BLaER1 (cell line): ENCODE measurements around the gene KHDRBS1.

Experiments used
- H3K27ac ChIP-seq: shearing (Covaris generic); formaldehyde crosslinking; 2 replicates; pipeline ENCODE4 v1.8.1; 2022
- H3K27me3 ChIP-seq: shearing (Covaris generic); formaldehyde crosslinking; 2 replicates; pipeline ENCODE4 v1.8.1; 2022
- H3K36me3 ChIP-seq: shearing (Covaris generic); formaldehyde crosslinking; 2 replicates; pipeline ENCODE4 v1.8.1; 2022
- H3K4me1 ChIP-seq: shearing (Covaris generic); formaldehyde crosslinking; 2 replicates; pipeline ENCODE4 v1.8.1; 2022
- H3K4me2 ChIP-seq: shearing (Covaris generic); formaldehyde crosslinking; 2 replicates; pipeline ENCODE4 v1.8.1; 2022
- H3K4me3 ChIP-seq: shearing (Covaris generic); formaldehyde crosslinking; 2 replicates; pipeline ENCODE4 v1.8.1; 2022
- H3K9ac ChIP-seq: shearing (Covaris generic); formaldehyde crosslinking; 2 replicates; pipeline ENCODE4 v1.8.1; 2022
- H3K9me3 ChIP-seq: shearing (Covaris generic); formaldehyde crosslinking; 2 replicates; pipeline ENCODE4 v1.8.1; 2022
- H4K20me1 ChIP-seq: shearing (Covaris generic); formaldehyde crosslinking; 2 replicates; pipeline ENCODE4 v1.8.1; 2022
- Cebpa-rat ChIP-seq: shearing (Covaris generic); IDR thresholded peaks from 2 replicates; pipeline ENCODE4 v1.8.1; 2022

Gene KHDRBS1

GRCh38 chr1:32031578-32032274, 18.1 kb downstream of the KHDRBS1 start:
- Histone ChIP-seq H3K4me3 (no peak overlapping the region), H4K20me1 (peaks cover 100% of the 10 kb centered on the region), H3K9me3 (no peaks in the 10 kb centered on the region), H3K27me3 (no peaks in the 10 kb centered on the region), H3K4me2 (no peak overlapping the region), H3K4me1 (peaks cover 30% of the 10 kb centered on the region), H3K9ac (no peak overlapping the region), H3K36me3 (peaks cover 34% of the 10 kb centered on the region), H3K27ac (no peak overlapping the region)
- TF ChIP-seq Cebpa-rat, result no peak

- Histone ChIP-seq H3K9ac (no peak overlapping the region), H3K9me3 (no peaks in the 10 kb centered on the region), H3K27ac (no peak overlapping the region), H3K4me1 (peaks cover 25% of the 10 kb centered on the region), H3K4me2 (no peak overlapping the region), H4K20me1 (peaks cover 100% of the 10 kb centered on the region), H3K27me3 (no peaks in the 10 kb centered on the region), H3K4me3 (no peak overlapping the region), H3K36me3 (peaks cover 29% of the 10 kb centered on the region)
- TF ChIP-seq Cebpa-rat, result no peak
Measured at GRCh38 chr1:32032275-32032615, 18.6 kb downstream of the KHDRBS1 start.

- Histone ChIP-seq H4K20me1 (peaks cover 100% of the 10 kb centered on the region), H3K36me3 (peaks cover 3% of the 10 kb centered on the region), H3K4me3 (no peak overlapping the region), H3K4me2 (no peak overlapping the region), H3K27me3 (no peaks in the 10 kb centered on the region), H3K27ac (no peak overlapping the region), H3K4me1 (peaks cover 10% of the 10 kb centered on the region; the same call in 1 of the 2 replicates), H3K9ac (no peak overlapping the region), H3K9me3 (no peaks in the 10 kb centered on the region)
- TF ChIP-seq Cebpa-rat, result no peak
Measured at GRCh38 chr1:32035119-32035518, 21.5 kb downstream of the KHDRBS1 start.

GRCh38 chr1:32040711-32041110, 27.0 kb downstream of the KHDRBS1 start:
- Histone ChIP-seq H3K4me1 (no peaks in the 10 kb centered on the region), H3K27ac (no peak overlapping the region), H3K4me2 (no peak overlapping the region), H3K9ac (no peak overlapping the region; the same call in 1 of the 2 replicates), H3K27me3 (no peaks in the 10 kb centered on the region), H3K4me3 (no peak overlapping the region), H4K20me1 (peaks cover 77% of the 10 kb centered on the region), H3K9me3 (no peaks in the 10 kb centered on the region), H3K36me3 (no peaks in the 10 kb centered on the region; the same call in 1 of the 2 replicates)
- no peak for TF ChIP-seq Cebpa-rat

- no peak overlapping the region for H3K4me3 ChIP-seq
- H3K27me3 ChIP-seq, result no peaks in the 10 kb centered on the region
- H3K27ac ChIP-seq, result no peak overlapping the region
- H4K20me1 ChIP-seq, result peaks cover 77% of the 10 kb centered on the region
- H3K9me3 ChIP-seq, result no peaks in the 10 kb centered on the region
- TF ChIP-seq Cebpa-rat, result no peak
- H3K4me1 ChIP-seq, result no peaks in the 10 kb centered on the region
- no peak overlapping the region for H3K4me2 ChIP-seq
- no peak overlapping the region for H3K9ac ChIP-seq
- H3K36me3 ChIP-seq, result no peaks in the 10 kb centered on the region; the same call in 1 of the 2 replicates
Measured at GRCh38 chr1:32042330-32042729, 28.7 kb downstream of the KHDRBS1 start.

GRCh38 chr1:32044234-32044633, 30.6 kb downstream of the KHDRBS1 start:
- H3K4me3 ChIP-seq, result no peak overlapping the region
- H3K4me2 ChIP-seq, result no peak overlapping the region
- H3K27me3 ChIP-seq, result no peaks in the 10 kb centered on the region
- H3K9ac ChIP-seq, result no peak overlapping the region
- no peaks in the 10 kb centered on the region for H3K4me1 ChIP-seq
- peaks cover 77% of the 10 kb centered on the region for H4K20me1 ChIP-seq
- no peak for TF ChIP-seq Cebpa-rat
- H3K27ac ChIP-seq, result no peak overlapping the region
- no peaks in the 10 kb centered on the region for H3K9me3 ChIP-seq
- H3K36me3 ChIP-seq, result no peaks in the 10 kb centered on the region; the same call in 1 of the 2 replicates

- peaks cover 77% of the 10 kb centered on the region for H4K20me1 ChIP-seq
- H3K27ac ChIP-seq, result no peak overlapping the region
- no peaks in the 10 kb centered on the region for H3K9me3 ChIP-seq
- TF ChIP-seq Cebpa-rat, result no peak
- no peaks in the 10 kb centered on the region for H3K4me1 ChIP-seq
- H3K27me3 ChIP-seq, result no peaks in the 10 kb centered on the region
- no peak overlapping the region for H3K9ac ChIP-seq
- no peak overlapping the region for H3K4me3 ChIP-seq
- H3K36me3 ChIP-seq, result no peaks in the 10 kb centered on the region; the same call in none of the 2 replicates
- H3K4me2 ChIP-seq, result no peak overlapping the region
Measured at GRCh38 chr1:32045772-32046171, 32.1 kb downstream of the KHDRBS1 start.

- no peaks in the 10 kb centered on the region for H3K9me3 ChIP-seq
- H3K27me3 ChIP-seq, result no peaks in the 10 kb centered on the region
- H3K36me3 ChIP-seq, result no peaks in the 10 kb centered on the region; the same call in none of the 2 replicates
- no peak overlapping the region for H3K4me3 ChIP-seq
- peaks cover 79% of the 10 kb centered on the region for H4K20me1 ChIP-seq
- no peak overlapping the region for H3K27ac ChIP-seq
- H3K4me1 ChIP-seq, result no peaks in the 10 kb centered on the region
- no peak overlapping the region for H3K4me2 ChIP-seq
- TF ChIP-seq Cebpa-rat, result no peak
- H3K9ac ChIP-seq, result no peak overlapping the region
Measured at GRCh38 chr1:32047701-32048100, 34.0 kb downstream of the KHDRBS1 start.

GRCh38 chr1:32048440-32048839, 34.8 kb downstream of the KHDRBS1 start:
- no peak overlapping the region for H3K27ac ChIP-seq
- no peak for TF ChIP-seq Cebpa-rat
- H3K36me3 ChIP-seq, result no peaks in the 10 kb centered on the region; the same call in none of the 2 replicates
- H3K4me1 ChIP-seq, result no peaks in the 10 kb centered on the region
- H3K27me3 ChIP-seq, result no peaks in the 10 kb centered on the region
- peaks cover 86% of the 10 kb centered on the region for H4K20me1 ChIP-seq
- H3K9ac ChIP-seq, result no peak overlapping the region
- no peak overlapping the region for H3K4me3 ChIP-seq
- no peak overlapping the region for H3K4me2 ChIP-seq
- no peaks in the 10 kb centered on the region for H3K9me3 ChIP-seq

GRCh38 chr1:32051706-32052105, 38.0 kb downstream of the KHDRBS1 start:
- Histone ChIP-seq H3K9me3 (no peaks in the 10 kb centered on the region), H3K4me1 (peaks cover 26% of the 10 kb centered on the region), H3K36me3 (no peaks in the 10 kb centered on the region; the same call in none of the 2 replicates), H3K27ac (no peak overlapping the region), H3K9ac (no peak overlapping the region), H3K27me3 (no peaks in the 10 kb centered on the region), H3K4me2 (no peak overlapping the region), H4K20me1 (peaks cover 100% of the 10 kb centered on the region), H3K4me3 (no peak overlapping the region)
- no peak for TF ChIP-seq Cebpa-rat
